Activated B cell treated with CpG ODN at 0.5 μM for 24 hours (primary cell): ENCODE data around the gene CCIN. TPM values are rescaled to one million over a fixed set of nuclear protein-coding genes. Genes with fewer than 3 reads are reported as not detected.

Source experiments
- ATAC-seq: fragments of 200-7000 bp; cut with Tn5 transposase; one replicate; pipeline ENCODE4 v1.10.0; 2021; ENCODE audit warnings: low read depth, mild to moderate bottlenecking, moderate library complexity
- CTCF ChIA-PET: fragments of 350-600 bp; sonication (Branson Sonifier 250); formaldehyde crosslinking; loops from one replicate; lab custom pipeline; 2021; ENCODE audit warnings: antibody characterized with exemption; lab: Charles Lee
- POLR2A ChIA-PET: fragments of 350-600 bp; sonication (Branson Sonifier 250); formaldehyde crosslinking; loops from one replicate; lab custom pipeline; 2021; ENCODE audit warnings: antibody characterized with exemption; lab: Charles Lee
- DNase-seq: peaks from one replicate; pipeline ENCODE4 v3.0.0; 2022
- H3K27ac Mint-ChIP-seq: one replicate; pipeline ENCODE4 v1.8.0; 2020; ENCODE audit warnings: mixed read lengths
- H3K27me3 Mint-ChIP-seq: one replicate; pipeline ENCODE4 v1.8.0; 2021; ENCODE audit warnings: mixed read lengths
- H3K36me3 Mint-ChIP-seq: one replicate; pipeline ENCODE4 v1.8.0; 2021; ENCODE audit warnings: low read depth, mixed read lengths
- H3K4me1 Mint-ChIP-seq: one replicate; pipeline ENCODE4 v1.8.0; 2021; ENCODE audit warnings: mixed read lengths
- H3K4me3 Mint-ChIP-seq: one replicate; pipeline ENCODE4 v1.8.0; 2020; ENCODE audit warnings: mild to moderate bottlenecking, mixed read lengths
- H3K9me3 Mint-ChIP-seq: one replicate; pipeline ENCODE4 v1.8.0; 2020; ENCODE audit warnings: mixed read lengths
- intact Hi-C: fragments of 100-400 bp; cut with micrococcal nuclease; formaldehyde crosslinking; loops from one replicate; pipeline ENCODE4 v1.15.1; 2024
- total RNA-seq: library from RNA; stranded (reverse); gene quantifications from 2 replicates; pipeline ENCODE4 v1.2.3, GENCODE V29; 2022
- TF ChIP-seq, protein P1 (sequence below): fragments of 200-600 bp; IDR thresholded peaks from one replicate; pipeline ENCODE4 v1.8.0; 2022; ENCODE audit warnings: antibody characterized with exemption, mild to moderate bottlenecking

Gene CCIN
- total RNA-seq, 1 donor from 2014 or later: not detected

DNA sequence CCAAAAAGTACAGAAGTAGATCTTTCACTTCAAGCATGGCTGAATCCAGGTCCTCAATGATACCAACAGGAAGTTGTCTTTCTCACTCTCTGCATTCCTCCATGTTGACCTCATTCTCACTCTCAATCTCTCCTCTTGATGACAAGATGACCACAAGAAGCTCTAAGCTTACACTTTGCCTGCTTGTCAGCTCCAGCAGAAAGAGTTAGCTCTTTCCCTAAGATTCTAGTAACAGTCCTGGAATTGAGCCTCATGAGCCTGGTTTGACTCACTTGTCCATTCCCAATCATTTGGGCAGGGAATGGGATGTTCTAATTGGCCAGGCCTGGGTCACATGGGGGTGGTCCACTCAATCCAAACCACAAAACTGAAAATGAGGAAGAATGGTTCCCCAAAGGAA is 18.2 kb downstream of the CCIN start:
- ChIA-PET POLR2A (no interaction called here), CTCF (no interaction called here)
- ATAC-seq (no peak), DNase-seq (no peak)
- TF ChIP-seq, protein P1, sequence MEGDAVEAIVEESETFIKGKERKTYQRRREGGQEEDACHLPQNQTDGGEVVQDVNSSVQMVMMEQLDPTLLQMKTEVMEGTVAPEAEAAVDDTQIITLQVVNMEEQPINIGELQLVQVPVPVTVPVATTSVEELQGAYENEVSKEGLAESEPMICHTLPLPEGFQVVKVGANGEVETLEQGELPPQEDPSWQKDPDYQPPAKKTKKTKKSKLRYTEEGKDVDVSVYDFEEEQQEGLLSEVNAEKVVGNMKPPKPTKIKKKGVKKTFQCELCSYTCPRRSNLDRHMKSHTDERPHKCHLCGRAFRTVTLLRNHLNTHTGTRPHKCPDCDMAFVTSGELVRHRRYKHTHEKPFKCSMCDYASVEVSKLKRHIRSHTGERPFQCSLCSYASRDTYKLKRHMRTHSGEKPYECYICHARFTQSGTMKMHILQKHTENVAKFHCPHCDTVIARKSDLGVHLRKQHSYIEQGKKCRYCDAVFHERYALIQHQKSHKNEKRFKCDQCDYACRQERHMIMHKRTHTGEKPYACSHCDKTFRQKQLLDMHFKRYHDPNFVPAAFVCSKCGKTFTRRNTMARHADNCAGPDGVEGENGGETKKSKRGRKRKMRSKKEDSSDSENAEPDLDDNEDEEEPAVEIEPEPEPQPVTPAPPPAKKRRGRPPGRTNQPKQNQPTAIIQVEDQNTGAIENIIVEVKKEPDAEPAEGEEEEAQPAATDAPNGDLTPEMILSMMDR: no peak
- Mint-ChIP-seq H3K4me3 (no peak overlapping the region), H3K9me3 (no peaks in the 10 kb centered on the region), H3K36me3 (peaks cover 9% of the 10 kb centered on the region), H3K4me1 (peaks cover 23% of the 10 kb centered on the region), H3K27me3 (no peaks in the 10 kb centered on the region), H3K27ac (no peak overlapping the region)
- intact Hi-C loops: no loop called here

DNA sequence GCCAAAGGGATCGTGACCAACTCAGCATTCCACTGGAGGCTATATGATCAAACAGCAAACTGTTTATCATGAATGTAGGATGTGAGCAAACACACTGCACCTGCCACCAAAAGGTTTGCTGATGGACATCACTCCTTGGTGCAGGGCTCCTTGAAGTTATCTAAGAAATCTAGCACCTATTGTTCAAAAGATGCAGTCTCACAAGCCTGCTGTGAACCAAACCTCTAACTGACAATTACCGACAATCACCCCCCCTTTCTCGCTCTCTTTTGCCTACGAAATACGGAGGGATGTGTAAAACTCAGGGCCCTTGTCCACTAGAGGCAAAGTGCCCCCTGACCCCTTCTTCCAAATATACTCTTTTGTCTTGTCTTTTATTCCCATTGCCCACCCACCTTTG is 19.0 kb downstream of the CCIN start:
- no peaks in the 10 kb centered on the region for H3K27me3 Mint-ChIP-seq
- ATAC-seq (no peak), DNase-seq (no peak)
- H3K4me3 Mint-ChIP-seq: no peak overlapping the region
- ChIA-PET POLR2A (no interaction called here), CTCF (interaction anchor here (3.0 to 3.5 kb wide), 2 partner anchors 86 to 140 kb away, joined by 18 to 19 read pairs; no protein-coding TSS in a partner anchor)
- H3K36me3 Mint-ChIP-seq: peaks cover 9% of the 10 kb centered on the region
- H3K9me3 Mint-ChIP-seq: no peaks in the 10 kb centered on the region
- H3K27ac Mint-ChIP-seq: no peak overlapping the region
- TF ChIP-seq, protein P1: no peak
- intact Hi-C loops: no loop called here
- peaks cover 31% of the 10 kb centered on the region for H3K4me1 Mint-ChIP-seq

DNA sequence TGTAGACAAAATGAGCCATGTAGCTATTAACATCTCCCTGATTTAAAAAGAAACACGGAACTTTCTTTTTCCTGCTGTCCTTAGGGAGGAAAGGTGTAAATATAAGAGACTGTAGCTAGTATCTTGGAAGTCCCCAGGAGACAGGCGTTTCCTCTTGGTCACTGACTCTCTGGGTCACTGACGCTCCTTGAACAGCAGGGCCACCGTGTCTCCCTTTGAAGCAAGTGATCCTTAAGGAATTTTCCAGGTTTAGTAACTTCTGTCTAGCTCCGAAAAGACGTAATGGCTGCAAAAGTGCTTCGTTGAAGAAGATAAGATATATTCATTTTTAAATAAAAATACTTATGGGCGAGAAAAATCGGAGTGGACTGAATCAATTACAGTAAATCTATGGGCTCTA is 20.8 kb downstream of the CCIN start:
- ATAC-seq: no peak
- Mint-ChIP-seq H3K9me3 (no peaks in the 10 kb centered on the region), H3K27me3 (no peaks in the 10 kb centered on the region), H3K36me3 (peaks cover 20% of the 10 kb centered on the region), H3K4me1 (peaks cover 47% of the 10 kb centered on the region), H3K4me3 (peak overlapping the region; percentile 95), H3K27ac (peak overlapping the region; percentile 51)
- TF ChIP-seq, protein P1: no peak
- no peak for DNase-seq
- CTCF ChIA-PET: interaction anchor here (0.5 to 3.7 kb wide), 9 partner anchors 17 to 539 kb away, joined by 3 to 25 read pairs (median 7); no protein-coding TSS in a partner anchor
- POLR2A ChIA-PET: interaction anchor here (0.5 to 1.9 kb wide), 21 partner anchors 8 to 1557 kb away, joined by 3 to 18 read pairs (median 4); partner anchors contain the start of genes GLIPR2, GNE and SPAG8
- intact Hi-C loops: loop anchor here (1.0 to 2.0 kb wide), 8 partner anchors 24 to 297 kb away; partner anchors contain the start of genes GLIPR2 and GNE

DNA sequence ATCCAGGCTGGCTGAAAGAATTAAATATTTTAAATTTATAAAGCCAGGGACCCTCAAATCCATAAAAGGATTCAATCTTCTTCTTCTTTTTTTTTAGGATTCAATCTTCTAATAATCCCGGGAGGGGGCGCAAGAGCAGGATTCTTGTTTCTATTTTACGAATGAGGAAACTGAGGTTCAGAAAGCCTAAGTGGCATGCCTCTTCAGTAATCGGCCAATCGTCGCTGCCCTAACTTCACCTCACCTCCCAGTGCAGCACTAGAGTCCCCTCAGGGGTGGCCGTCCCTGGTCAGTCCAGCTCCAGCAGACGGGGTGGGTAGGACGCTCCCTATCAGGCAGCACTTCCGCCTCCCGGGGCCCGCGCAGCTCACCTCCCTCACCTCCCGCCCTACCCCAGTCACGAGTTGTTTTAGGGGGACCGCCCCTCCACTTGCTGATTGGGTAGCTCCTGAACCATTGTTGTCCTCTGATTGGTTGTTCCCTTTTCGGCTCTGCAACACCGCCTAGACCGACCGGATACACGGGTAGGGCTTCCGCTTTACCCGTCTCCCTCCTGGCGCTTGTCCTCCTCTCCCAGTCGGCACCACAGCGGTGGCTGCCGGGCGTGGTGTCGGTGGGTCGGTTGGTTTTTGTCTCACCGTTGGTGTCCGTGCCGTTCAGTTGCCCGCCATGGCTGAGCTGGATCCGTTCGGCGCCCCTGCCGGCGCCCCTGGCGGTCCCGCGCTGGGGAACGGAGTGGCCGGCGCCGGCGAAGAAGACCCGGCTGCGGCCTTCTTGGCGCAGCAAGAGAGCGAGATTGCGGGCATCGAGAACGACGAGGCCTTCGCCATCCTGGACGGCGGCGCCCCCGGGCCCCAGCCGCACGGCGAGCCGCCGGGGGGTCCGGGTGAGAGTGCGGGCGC is 21.5 kb downstream of the CCIN start, which contains the start of gene CLTA:
CLTA (plus strand) TSS at position 534 of the 902 bp plus-strand sequence; CDS start at position 670, 136 bp downstream.
- ChIA-PET CTCF (interaction anchor here (0.5 to 3.7 kb wide), 10 partner anchors 10 to 538 kb away, joined by 3 to 25 read pairs (median 6); no protein-coding TSS in a partner anchor), POLR2A (interaction anchor here (0.6 to 1.9 kb wide), 22 partner anchors 9 to 1557 kb away, joined by 3 to 18 read pairs (median 4); partner anchors contain the start of genes GLIPR2, GNE, RECK and SPAG8)
- ATAC-seq: peak; percentile 98
- Mint-ChIP-seq H3K4me1 (peaks cover 51% of the 10 kb centered on the region), H3K27me3 (no peaks in the 10 kb centered on the region), H3K9me3 (no peaks in the 10 kb centered on the region), H3K27ac (peak within 1 kb of the TSS; percentile 91), H3K4me3 (peak within 1 kb of the TSS; percentile 95), H3K36me3 (peaks cover 27% of the 10 kb centered on the region)
- TF ChIP-seq, protein P1: no peak
- peak; percentile 84 for DNase-seq
- intact Hi-C loops: loop anchor here (1.0 to 2.0 kb wide), 8 partner anchors 24 to 296 kb away; partner anchors contain the start of genes GLIPR2 and GNE
